SU-DHL-6 (cell line): ENCODE data around the gene SLC6A17.

Experiments
- CTCF ChIP-seq: fragments of 200-600 bp; sonication (generic); IDR thresholded peaks from one replicate; pipeline ENCODE4 v1.5.1; 2017; ENCODE audit warnings: antibody characterized with exemption, mild to moderate bottlenecking, low read length, moderate library complexity; ENCODE audit not compliant: insufficient read depth, poor library complexity, severe bottlenecking
- EZH2phosphoT487 ChIP-seq: fragments of 200-600 bp; sonication (generic), shearing (Covaris generic); conservative IDR thresholded peaks from 2 replicates; pipeline ENCODE4 v1.6.1; 2018; ENCODE audit warnings: mild to moderate bottlenecking, antibody characterized with exemption, low read length, moderate library complexity, mixed read lengths

- no peak for TF ChIP-seq CTCF
- no peak for TF ChIP-seq EZH2phosphoT487
These were observed 20.8 kb downstream of the SLC6A17 start for GRCh38 chr1:110170766-110171733.
